Kidney tubule cell (primary cell): ENCODE results near the gene VCAN.

Experiments used
- DNase-seq: peaks from one replicate; pipeline ENCODE4 v3.0.0-alpha.2; 2018; ENCODE audit warnings: low spot score

VCAN gene

DNA sequence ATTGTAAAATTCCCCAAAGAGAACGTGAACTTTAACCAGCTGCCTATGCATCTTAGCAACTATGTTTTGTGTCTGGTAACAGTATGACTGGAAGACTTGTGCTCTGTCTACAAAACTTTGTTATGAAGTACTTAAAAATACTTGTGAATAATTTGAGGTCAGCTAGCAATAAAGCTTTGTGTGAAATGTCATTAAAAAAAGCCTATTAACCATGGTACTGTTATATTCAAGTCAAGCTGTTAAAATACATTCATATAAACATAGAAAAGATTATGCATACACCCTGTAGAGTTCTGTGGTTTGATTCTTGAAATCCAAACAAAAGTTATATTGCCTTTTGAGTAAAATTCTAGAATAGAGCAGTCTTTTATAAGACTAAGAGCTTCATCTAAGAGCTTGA lies 60.1 kb downstream of the VCAN start:
- DNase-seq: no peak

DNA sequence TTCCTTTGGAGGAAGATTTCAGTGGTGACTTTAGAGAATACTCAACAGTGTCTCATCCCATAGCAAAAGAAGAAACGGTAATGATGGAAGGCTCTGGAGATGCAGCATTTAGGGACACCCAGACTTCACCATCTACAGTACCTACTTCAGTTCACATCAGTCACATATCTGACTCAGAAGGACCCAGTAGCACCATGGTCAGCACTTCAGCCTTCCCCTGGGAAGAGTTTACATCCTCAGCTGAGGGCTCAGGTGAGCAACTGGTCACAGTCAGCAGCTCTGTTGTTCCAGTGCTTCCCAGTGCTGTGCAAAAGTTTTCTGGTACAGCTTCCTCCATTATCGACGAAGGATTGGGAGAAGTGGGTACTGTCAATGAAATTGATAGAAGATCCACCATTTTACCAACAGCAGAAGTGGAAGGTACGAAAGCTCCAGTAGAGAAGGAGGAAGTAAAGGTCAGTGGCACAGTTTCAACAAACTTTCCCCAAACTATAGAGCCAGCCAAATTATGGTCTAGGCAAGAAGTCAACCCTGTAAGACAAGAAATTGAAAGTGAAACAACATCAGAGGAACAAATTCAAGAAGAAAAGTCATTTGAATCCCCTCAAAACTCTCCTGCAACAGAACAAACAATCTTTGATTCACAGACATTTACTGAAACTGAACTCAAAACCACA lies 67.4 kb downstream of the VCAN start:
- DNase-seq: no peak

DNA sequence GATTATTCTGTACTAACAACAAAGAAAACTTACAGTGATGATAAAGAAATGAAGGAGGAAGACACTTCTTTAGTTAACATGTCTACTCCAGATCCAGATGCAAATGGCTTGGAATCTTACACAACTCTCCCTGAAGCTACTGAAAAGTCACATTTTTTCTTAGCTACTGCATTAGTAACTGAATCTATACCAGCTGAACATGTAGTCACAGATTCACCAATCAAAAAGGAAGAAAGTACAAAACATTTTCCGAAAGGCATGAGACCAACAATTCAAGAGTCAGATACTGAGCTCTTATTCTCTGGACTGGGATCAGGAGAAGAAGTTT lies 67.9 kb downstream of the VCAN start:
- DNase-seq: no peak

DNA sequence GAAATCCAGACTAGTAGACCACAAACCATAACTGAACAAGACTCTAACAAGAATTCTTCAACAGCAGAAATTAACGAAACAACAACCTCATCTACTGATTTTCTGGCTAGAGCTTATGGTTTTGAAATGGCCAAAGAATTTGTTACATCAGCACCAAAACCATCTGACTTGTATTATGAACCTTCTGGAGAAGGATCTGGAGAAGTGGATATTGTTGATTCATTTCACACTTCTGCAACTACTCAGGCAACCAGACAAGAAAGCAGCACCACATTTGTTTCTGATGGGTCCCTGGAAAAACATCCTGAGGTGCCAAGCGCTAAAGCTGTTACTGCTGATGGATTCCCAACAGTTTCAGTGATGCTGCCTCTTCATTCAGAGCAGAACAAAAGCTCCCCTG lies 68.6 kb downstream of the VCAN start:
- DNase-seq: no peak

DNA sequence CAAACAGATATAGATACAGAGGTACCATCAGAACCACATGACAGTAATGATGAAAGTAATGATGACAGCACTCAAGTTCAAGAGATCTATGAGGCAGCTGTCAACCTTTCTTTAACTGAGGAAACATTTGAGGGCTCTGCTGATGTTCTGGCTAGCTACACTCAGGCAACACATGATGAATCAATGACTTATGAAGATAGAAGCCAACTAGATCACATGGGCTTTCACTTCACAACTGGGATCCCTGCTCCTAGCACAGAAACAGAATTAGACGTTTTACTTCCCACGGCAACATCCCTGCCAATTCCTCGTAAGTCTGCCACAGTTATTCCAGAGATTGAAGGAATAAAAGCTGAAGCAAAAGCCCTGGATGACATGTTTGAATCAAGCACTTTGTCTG lies 69.2 kb downstream of the VCAN start:
- DNase-seq: no peak

DNA sequence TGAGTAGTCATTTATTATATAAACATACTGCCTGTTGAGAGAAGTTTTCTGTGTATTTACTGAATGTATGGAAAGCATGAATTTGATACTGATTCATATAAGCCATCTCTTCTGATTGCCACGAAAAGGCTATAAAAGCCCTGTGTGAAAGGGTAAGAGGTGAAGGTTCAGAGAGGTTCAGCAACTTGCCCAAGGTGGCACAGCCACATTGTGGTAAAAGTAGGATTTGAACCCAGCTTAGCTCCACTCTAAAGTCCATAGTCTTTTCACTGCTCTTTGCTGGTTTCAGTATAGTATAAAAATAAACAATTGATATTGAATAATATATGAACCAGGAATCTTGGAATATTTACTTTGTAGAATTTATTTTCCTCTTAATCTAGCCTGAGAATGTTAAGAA lies 71.3 kb downstream of the VCAN start:
- DNase-seq: no peak

DNA sequence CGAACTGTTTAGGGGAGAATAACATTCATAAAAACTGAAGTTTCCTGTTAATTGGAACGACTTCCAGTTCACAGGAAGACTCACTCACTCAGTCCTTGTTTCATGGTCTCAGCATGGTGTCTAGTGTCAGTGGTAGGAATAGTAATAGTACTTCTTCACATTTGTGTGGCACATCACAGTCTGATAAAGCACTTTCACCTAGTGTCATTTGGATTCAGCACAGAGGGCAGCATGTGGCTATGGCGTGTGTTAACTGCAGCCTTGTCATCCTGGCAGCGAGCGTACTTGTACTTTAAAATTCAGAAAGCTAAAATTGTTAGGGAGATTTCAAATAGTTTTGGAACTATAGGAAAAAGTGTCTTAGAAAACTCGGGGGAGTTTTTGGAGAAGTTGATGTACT lies 72.4 kb downstream of the VCAN start:
- no peak for DNase-seq

DNA sequence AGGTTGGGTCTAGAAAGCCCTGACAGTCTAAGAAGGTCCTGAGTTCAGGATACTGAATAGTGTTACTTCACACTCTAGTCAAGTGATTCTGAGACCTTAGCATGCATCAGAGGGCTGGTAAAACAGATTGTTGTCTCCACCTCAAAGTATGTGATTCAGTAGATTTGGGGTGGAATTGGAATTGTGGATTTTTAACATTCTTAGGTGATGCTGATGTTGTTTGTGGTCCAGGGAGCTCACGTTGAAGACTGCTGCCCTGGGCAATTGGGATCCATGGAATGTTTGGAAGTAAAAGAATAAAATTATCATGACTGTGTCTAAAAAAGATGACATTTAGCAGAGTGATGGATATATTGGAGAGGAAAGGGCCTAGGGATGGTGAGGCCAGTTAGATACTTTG lies 75.6 kb downstream of the VCAN start:
- no peak for DNase-seq

DNA sequence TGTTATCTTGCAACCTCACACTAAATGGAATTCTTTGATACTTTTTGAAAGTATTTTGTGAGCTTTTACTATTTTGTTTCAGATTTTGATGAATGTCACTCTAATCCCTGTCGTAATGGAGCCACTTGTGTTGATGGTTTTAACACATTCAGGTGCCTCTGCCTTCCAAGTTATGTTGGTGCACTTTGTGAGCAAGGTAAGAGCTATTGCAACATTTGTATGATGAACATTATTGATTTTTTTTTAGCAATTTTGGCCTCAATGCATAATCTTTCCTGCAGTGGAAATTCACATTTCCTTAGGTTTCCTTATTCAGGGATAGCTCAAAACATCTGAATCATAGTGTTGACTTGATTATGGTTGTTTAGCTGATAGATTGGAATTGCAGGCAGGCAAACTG lies 76.3 kb downstream of the VCAN start:
- DNase-seq: no peak

DNA sequence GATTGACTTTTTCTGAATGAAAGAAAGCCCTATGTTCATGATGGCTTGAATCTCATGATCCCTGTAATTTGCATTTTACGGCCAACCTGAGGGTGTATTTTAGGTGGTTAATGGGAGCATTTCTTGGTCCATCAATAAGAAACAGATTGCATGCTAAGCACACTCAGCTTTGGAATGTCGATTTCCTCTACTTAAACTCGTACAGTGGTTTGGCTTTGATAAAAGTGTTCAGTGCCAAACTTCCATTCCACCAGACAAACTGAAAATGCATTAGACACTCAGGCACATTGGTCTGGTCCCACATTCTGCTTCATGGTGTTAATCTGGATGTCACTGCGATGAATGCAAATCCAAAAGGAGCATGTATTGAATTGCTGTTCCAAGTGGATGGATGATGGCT lies 77.0 kb downstream of the VCAN start:
- DNase-seq: no peak

DNA sequence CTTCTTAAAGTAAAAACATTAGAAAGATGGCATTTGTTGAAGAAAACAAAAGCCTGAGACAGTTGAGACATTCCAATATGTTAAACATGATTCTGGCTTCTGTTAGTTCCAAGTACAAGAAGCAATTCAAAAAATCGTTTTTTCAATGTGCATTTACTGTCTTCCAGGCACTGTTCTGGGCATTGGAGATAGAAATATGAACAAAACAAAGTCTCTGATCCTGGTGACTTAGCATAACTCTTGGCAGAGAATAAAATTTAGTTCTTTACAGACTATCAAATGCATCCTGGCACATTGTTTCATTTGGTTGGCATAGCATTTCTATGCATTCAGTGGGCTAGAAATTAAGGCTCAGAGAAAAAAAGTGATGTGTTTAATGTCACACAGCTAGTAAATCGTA lies 77.5 kb downstream of the VCAN start:
- DNase-seq: no peak

DNA sequence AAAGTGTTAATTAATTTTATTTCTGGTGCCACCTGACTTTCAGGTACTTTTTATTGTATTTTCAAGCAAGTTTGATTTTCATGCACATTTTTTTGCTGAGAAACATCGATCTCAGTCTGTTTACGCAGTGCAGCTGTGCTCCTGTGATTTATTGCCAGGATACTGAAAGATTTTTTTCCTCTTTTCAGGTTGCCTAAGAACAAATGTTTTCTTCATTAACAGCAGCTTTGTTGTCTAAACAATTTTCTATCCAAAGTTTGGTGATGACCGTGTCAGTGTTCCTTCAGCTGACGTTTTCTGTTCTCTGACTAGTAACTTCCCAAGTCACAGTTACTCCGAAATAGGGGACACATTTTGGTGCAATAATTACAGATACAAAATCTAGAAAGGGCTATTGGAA lies 78.1 kb downstream of the VCAN start:
- DNase-seq: no peak

DNA sequence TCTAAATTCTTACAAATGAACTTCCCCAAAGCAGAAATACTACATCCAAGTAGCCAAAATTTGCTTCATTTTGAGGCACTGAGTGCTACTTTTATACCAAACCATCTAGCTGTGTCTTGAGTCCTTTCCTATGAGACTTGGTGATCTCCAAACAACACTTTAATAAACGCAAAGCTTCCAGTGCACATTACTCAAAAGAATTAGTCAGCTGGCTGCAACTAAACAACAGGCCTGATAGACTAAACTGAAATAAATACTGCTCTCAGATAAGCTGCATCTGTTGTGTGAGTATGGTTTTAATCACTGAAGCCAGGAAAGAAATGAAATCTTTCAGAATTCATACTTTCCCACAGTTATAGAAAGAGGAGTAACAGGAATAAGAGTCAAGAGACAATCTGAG lies 80.3 kb downstream of the VCAN start:
- DNase-seq: no peak

DNA sequence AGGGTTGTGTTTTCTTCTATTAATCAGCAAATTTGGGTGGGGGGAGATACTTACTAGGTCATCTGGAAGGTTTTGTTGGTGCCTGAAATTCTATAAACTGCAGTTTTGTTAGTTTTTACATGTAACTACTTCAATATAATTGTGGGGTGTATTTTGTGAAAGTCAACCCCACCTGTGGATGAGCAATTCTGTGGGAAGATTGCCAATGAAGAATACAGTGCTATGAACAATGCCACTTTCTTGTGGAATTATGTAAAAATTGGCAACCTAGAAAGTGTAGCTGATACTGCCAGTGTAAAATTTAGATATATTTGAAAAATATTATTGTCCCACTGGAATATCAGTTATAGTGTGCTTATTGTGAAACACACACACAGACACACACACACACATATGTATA lies 80.7 kb downstream of the VCAN start:
- peak; percentile 14 for DNase-seq

DNA sequence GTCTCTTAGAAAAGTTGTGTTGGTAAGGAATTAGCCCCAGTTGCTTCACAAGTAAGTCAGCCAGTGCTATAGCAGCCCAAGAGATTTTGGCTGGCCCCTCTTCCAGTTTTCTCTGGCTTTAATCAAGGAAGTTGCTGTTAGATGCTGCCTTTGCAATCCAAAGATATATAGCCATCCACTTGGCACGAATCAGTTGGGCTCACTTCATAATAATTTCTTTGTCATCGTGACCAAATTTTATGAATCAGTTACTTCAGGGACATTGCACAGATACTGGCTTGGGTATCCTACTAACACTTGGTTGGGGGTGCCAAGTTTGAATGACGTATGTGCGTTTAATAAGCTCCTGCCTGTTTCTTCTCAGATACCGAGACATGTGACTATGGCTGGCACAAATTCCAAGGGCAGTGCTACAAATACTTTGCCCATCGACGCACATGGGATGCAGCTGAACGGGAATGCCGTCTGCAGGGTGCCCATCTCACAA lies 81.5 kb downstream of the VCAN start:
- DNase-seq: no peak

DNA sequence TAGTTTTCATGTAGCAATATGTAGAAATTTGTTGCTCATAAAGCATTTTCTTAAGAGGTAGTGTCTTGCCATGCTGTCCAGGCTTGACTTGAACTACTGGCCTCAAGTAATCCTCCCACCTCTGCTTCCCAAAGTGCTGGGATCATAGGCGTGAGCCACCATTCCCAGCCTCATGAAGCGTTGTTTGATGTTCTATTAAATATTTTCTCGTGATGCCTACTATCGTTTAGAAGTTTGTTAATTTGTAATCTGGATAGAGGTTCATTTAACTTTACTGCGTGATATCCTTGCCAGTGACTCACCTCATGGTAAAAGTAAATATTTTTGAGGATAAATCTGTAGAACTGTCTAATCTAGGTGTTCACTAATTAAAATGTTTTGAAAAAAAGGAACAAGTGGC lies 82.6 kb downstream of the VCAN start:
- peak; percentile 81 for DNase-seq

DNA sequence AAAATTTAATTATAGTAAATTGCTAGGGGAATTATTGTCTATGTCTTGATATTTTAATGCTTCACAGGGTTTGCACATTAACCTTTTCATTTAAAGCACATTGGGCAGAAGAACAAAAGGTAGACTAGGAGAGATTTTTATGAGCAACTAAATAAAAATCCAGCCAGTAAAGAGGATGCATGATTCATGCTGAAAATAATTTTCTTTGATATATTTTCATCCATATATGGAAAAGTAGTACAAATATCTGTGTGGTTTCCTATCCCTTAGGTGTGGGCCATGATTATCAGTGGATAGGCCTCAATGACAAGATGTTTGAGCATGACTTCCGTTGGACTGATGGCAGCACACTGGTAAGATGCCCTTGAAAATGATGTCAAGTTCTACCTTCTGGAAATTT lies 83.1 kb downstream of the VCAN start:
- peak; percentile 77 for DNase-seq

DNA sequence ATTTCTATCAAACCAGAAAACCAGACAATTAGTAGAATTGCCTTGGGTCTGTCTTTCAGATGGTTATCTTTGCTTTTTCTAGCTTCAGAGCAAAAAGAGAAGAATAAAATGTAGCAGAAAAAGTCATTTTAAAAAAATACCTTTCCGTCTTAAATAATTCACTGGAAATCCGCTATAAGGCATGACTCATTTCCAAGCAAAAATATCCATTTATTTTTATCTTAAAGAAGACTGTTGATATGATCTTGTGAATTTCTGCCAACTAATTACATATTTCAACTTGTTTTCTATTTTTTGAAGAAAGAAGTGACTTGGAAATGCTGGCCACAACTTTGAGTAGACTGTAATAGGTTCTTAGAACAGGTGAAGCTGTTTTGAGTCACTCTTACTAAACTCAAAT lies 83.7 kb downstream of the VCAN start:
- DNase-seq: no peak

DNA sequence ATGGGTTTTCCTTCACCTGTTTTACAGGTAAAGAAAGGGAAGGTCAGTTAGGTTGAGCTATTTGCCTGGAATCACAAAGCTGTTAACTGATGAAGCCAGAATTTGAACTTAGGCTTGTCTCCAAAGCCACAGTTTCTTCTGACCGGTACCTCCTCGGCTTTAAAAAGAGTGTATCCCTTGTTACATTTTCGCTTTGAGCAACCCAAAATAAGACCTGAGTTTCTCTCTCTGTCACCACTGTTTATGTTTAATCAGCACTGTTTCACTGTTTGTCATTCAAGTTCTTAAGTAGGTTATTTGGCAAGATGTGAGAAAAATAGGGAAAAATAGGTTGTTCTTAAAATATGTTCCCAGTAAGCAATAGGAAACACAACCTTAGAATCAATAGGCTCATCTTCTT lies 84.6 kb downstream of the VCAN start:
- no peak for DNase-seq

DNA sequence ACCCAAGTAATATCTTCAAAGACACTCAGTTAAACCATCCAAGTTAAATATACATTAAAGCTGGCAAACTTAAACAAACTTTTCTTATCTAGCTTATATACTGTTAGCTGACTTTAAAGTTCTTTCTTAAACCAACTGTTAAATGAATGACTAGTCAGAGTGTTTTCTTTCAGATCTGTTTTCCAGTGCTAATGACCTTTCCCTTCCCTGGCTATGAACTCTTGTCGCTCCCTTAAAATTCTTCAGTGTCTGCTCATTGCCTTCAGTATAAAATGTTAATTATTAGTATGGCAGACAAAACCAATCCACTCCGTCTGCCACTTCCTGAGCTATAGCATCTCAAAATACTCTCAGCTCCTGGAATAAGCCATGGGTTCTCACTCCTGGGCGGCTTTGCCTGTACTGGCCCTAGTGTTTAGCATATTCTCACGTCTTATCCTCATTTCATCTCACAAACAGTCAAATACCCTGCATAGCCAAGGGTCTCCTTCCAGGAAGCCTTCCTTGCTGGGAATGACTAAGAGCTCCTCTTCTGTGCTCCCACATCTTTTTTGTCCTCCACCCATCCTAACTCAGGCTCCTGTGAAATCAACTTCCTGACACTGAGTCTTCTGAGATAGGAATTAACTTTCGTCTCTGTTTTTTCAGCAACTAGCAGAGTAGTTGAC lies 87.7 kb downstream of the VCAN start:
- DNase-seq: peak; percentile 85

DNA sequence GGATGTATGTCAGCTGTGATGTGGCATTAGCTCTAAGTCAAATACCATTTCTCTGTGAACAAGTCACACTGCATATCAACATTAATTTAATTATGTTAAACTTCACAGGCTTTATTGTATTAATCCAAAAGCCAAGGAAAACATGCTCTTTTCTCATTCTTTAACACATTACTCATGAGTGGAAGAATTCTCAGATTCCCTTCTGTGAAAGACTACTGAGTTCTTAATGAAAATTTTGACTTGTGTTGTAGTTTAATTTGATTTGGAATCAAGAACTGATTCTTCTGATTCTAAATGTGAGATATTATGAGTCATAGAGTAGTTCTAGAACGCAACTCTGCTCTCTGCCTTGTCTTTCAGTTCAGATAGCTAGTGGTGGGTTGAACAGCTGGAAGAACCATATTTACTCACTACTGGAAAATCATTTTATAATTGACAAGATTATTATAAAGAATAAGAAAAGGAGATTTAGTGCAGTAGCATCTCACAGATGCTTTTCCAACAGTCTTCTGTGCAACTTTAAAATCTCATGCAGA lies 90.6 kb downstream of the VCAN start:
- no peak for DNase-seq

DNA sequence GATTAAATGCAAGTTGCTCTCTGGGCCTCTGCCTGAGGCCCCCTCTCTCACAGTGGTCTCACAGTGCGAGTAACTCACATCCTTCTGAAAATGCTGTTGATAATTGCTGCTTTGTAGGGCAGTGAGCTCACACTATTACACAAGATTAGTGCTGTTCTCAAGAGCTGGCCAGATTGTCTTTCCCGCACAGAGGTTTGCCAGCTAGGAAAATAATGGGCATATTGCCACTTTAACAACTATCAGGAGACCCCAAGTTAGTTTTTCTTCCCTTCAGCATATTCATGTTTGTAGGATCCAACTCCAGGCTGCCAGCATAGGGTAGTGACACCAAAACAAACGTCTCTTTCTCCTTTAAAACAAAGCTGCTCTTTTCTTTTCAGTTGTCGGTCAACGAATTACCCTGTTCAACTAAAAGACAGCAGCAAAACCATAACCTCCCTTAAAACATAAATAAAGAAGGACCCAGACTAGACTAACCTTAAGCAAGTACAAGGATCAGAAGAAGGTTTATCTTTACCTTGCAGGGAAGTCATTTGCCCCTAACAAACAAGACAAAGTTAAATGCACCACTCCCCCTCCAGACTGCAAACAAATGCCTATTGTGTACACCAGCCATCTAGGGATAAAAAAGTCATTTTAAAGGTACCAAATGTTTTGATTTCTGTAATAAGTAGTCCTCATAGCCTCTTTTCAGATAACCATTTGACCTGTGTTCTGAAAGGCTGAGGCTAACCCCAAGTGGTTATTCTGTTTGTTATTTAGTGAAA lies 91.4 kb downstream of the VCAN start:
- DNase-seq: no peak

DNA sequence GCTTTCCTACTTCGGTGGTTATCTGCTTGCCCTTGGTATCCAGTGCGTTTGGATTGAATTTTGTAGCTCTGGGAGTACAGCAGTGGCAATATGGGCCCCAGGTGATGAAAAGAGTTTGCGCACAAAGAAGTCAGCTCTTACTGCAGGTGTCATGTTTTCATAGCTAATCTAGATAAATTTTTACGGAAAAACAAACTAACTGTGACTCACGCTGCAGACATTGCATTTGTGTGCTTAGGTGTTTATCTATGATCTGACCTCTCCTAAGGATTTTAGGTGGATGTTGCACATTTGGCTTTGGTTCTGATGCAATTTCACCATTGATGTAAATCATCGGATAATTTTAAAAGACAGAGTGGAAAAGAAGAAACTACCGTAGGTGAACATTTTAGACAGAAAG lies 92.1 kb downstream of the VCAN start:
- DNase-seq: no peak
